HCT116 (cell line): Measurements from ENCODE around the gene AQP7. TPM values are rescaled to one million over a fixed set of nuclear protein-coding genes. Genes with fewer than 3 reads are reported as not detected.
"Not testable (repeated sequence)": the region's sequence is repeated elsewhere in the genome, so short reads cannot be mapped to it uniquely, and the experiment has no call there.

ENCODE experiments used
- ATAC-seq: fragments of 200-7000 bp; cut with Tn5 transposase; 2 replicates; pipeline ENCODE4 v1.9.1; 2020; ENCODE audit warnings: mild to moderate bottlenecking, moderate library complexity
- BruUV-seq: library from RNA; stranded (reverse); fragments of 400-500 nt; replicated peaks from 2 replicates; lab custom pipeline; 2021; lab: Mats Ljungman, UMichigan
- CTCF ChIA-PET: fragments of 300-600 bp; sonication (Branson Sonifier 250); formaldehyde crosslinking; loops from one replicate; lab custom pipeline; 2021; ENCODE audit warnings: antibody characterized with exemption; lab: Charles Lee
- POLR2A ChIA-PET: fragments of 300-600, 350-600 bp; sonication (Branson Sonifier 250); formaldehyde crosslinking; loops from one replicate; lab custom pipeline; 2021; ENCODE audit warnings: antibody characterized with exemption; lab: Charles Lee
- RAD21 ChIA-PET, 2 experiments: fragments of 300-600 bp; sonication (Branson Sonifier 250); formaldehyde crosslinking; loops; one replicate each; lab custom pipeline; 2023; ENCODE audit warnings: low total read pairs in 2 of 2; ENCODE audit not compliant: uncharacterized antibody in 2 of 2, unreplicated experiment in 2 of 2, low non-redundant PET in 1 of 2; lab: Charles Lee
- DNase-seq: peaks from one replicate; pipeline ENCODE4 v3.0.0-alpha.2; 2010; ENCODE audit warnings: low read depth, low spot score
- H2AFZ ChIP-seq: fragments of 200-600 bp; shearing (Covaris generic), sonication (generic); 2 replicates; pipeline ENCODE4 v1.6.1; 2017; ENCODE audit warnings: low read depth, mixed run types, mixed read lengths, antibody characterized with exemption, low read length; ENCODE audit not compliant: poor library complexity, severe bottlenecking
- H3K27ac ChIP-seq: 2 replicates; pipeline ENCODE4 v1.5.1; 2012; ENCODE audit warnings: low read depth, low read length
- H3K27me3 ChIP-seq: fragments of 200-600 bp; sonication (generic); 2 replicates; pipeline ENCODE4 v1.6.1; 2016; ENCODE audit warnings: mixed run types, low read length, mixed read lengths; ENCODE audit not compliant: insufficient read depth
- H3K36me3 ChIP-seq, 2 experiments: fragments of 200-500 bp in 1 of 2; fragments of 200-600 bp in 1 of 2; sonication (Bioruptor generic) in 1 of 2; sonication (generic) in 1 of 2; 2 replicates each; pipeline versions ENCODE4 v1.5.1 to v1.6.1; 2014 to 2016; ENCODE audit warnings: low read length in 2 of 2, inconsistent platforms in 1 of 2, mixed read lengths in 1 of 2, mixed run types in 1 of 2; ENCODE audit not compliant: insufficient read depth in 2 of 2, control insufficient read depth in 1 of 2
- H3K4me1 ChIP-seq, 2 experiments: fragments of 200-600 bp in 1 of 2; sonication (generic) in 1 of 2; 2 replicates each; pipeline versions ENCODE4 v1.5.1 to v1.6.1; 2012 to 2017; ENCODE audit warnings: low read length in 2 of 2, inconsistent platforms in 1 of 2, mild to moderate bottlenecking in 1 of 2, mixed read lengths in 1 of 2, mixed run types in 1 of 2, moderate library complexity in 1 of 2; ENCODE audit not compliant: insufficient read depth in 2 of 2, control insufficient read depth in 1 of 2
- H3K4me2 ChIP-seq: fragments of 200-600 bp; sonication (generic); 2 replicates; pipeline ENCODE4 v1.6.1; 2017; ENCODE audit warnings: mixed run types, low read length, mixed read lengths
- H3K4me3 ChIP-seq, 2 experiments: fragments of 200-600 bp in 1 of 2; sonication (generic) in 1 of 2; replicated peaks in 1 of 2; 2 replicates each; pipeline ENCODE4 v1.5.1; 2011 to 2016; ENCODE audit warnings: low read length in 2 of 2, control low read depth in 1 of 2, low read depth in 1 of 2, mild to moderate bottlenecking in 1 of 2, mixed read lengths in 1 of 2, mixed run types in 1 of 2
- H3K79me2 ChIP-seq: fragments of 200-600 bp; sonication (generic); 2 replicates; pipeline ENCODE4 v1.6.1; 2017; ENCODE audit warnings: mild to moderate bottlenecking, mixed run types, low read length, moderate library complexity, mixed read lengths; ENCODE audit not compliant: insufficient read depth
- H3K9ac ChIP-seq: fragments of 200-600 bp; sonication (generic); 2 replicates; pipeline ENCODE4 v1.6.1; 2016; ENCODE audit warnings: low read length, mixed read lengths
- H3K9me2 ChIP-seq: fragments of 200-600 bp; sonication (generic), shearing (Covaris generic); 2 replicates; pipeline ENCODE4 v1.6.1; 2017; ENCODE audit warnings: mixed run types, mild to moderate bottlenecking, moderate library complexity; ENCODE audit not compliant: insufficient read depth
- H3K9me3 ChIP-seq, 2 experiments: fragments of 200-500 bp in 1 of 2; fragments of 200-600 bp in 1 of 2; sonication (Bioruptor generic) in 1 of 2; sonication (generic) in 1 of 2; 2 replicates each; pipeline ENCODE4 v1.6.1; 2014 to 2017; ENCODE audit warnings: low read length in 2 of 2, mixed read lengths in 2 of 2, inconsistent platforms in 1 of 2, low read depth in 1 of 2, mild to moderate bottlenecking in 1 of 2, mixed run types in 1 of 2, moderate library complexity in 1 of 2; ENCODE audit not compliant: control insufficient read depth in 1 of 2, insufficient read depth in 1 of 2
- H4K20me1 ChIP-seq: fragments of 200-600 bp; sonication (generic), shearing (Covaris generic); 2 replicates; pipeline ENCODE4 v1.6.1; 2017; ENCODE audit warnings: mixed run types, mild to moderate bottlenecking, moderate library complexity; ENCODE audit not compliant: insufficient read depth
- intact Hi-C: fragments of 100-400 bp; cut with micrococcal nuclease; formaldehyde crosslinking; loops from 2 replicates; pipeline ENCODE4 v1.10.0; 2022
- total RNA-seq: library from RNA; stranded (reverse); gene quantifications from one replicate; pipeline ENCODE4 v1.2.1, GENCODE V29; 2021; ENCODE audit not compliant: unreplicated experiment

Gene AQP7
- total RNA-seq, 1 experiment from 2014 or later = 0.96 TPM

DNA sequence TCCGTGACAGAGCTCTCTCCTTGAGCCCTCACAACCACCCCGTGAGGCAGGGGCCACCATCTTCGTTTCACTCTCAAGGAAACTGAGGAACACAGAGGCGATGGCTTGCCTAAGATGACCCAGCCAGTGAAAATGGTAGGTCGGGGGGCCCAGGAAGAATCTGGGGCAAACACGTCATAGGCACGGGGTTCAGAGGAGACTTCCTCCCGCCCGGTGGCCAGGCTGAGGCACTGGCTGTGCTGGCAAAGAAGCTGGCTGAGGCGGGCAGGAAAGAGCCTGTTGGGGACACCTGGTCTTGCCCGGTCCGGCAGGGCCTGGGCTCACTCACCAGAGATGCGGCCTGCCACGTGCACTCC is 15.7 kb downstream of the AQP7 start:
- H3K79me2 ChIP-seq, H3K27ac ChIP-seq, DNase-seq, H4K20me1 ChIP-seq, H3K4me2 ChIP-seq, ATAC-seq, POLR2A ChIA-PET, BruUV-seq, H3K9me3 ChIP-seq, CTCF ChIA-PET, H3K9ac ChIP-seq, H3K9me2 ChIP-seq, H3K4me3 ChIP-seq, H2AFZ ChIP-seq, RAD21 ChIA-PET, intact Hi-C loops, H3K36me3 ChIP-seq, H3K27me3 ChIP-seq: not testable (repeated sequence)
- H3K4me1 ChIP-seq = peaks cover 14 to 16% of the 10 kb centered on the region in 2 experiments; a peak in 3 of 4 replicates

- BruUV-seq, RAD21 ChIA-PET, CTCF ChIA-PET, H3K9me3 ChIP-seq, H3K9ac ChIP-seq, DNase-seq, H4K20me1 ChIP-seq, H3K79me2 ChIP-seq, H3K4me3 ChIP-seq, H2AFZ ChIP-seq, POLR2A ChIA-PET, H3K27ac ChIP-seq, H3K4me2 ChIP-seq, intact Hi-C loops, ATAC-seq, H3K9me2 ChIP-seq, H3K27me3 ChIP-seq, H3K36me3 ChIP-seq: not testable (repeated sequence)
- peaks cover 13 to 15% of the 10 kb centered on the region in 2 experiments; a peak in 3 of 4 replicates for H3K4me1 ChIP-seq
Measured at GRCh38 chr9:33385979-33386640, 16.3 kb downstream of the AQP7 start.

DNA sequence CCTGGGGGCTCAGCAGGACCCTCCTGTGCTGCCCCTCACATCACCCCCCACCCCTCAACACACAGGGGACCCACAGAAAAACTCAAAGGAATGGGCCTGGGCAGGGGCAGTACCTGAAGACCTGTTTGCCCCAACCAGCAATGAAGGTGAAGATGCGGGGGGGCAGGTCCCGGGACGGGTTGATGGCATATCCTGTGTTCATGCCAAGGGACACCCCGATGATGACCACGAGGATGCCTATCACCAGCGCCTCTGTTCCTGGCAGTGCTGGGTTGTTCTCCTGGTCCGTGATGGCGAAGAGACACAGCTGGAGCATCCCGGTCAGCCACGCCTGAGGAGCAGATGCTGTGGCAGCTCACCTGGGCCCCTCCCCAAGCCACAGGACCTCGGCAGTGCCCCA is 16.8 kb downstream of the AQP7 start:
- CTCF ChIA-PET, H3K79me2 ChIP-seq, RAD21 ChIA-PET, POLR2A ChIA-PET, H3K4me3 ChIP-seq, H3K4me2 ChIP-seq, H3K9me3 ChIP-seq, H3K9me2 ChIP-seq, H3K27ac ChIP-seq, BruUV-seq, H4K20me1 ChIP-seq, ATAC-seq, H3K36me3 ChIP-seq, H3K27me3 ChIP-seq, H2AFZ ChIP-seq, intact Hi-C loops, DNase-seq, H3K9ac ChIP-seq: not testable (repeated sequence)
- H3K4me1 ChIP-seq = peaks cover 7 to 11% of the 10 kb centered on the region in 2 experiments; a peak in 3 of 4 replicates

GRCh38 chr9:33383396-33383795 is 19.0 kb downstream of the AQP7 start:
- H3K36me3 ChIP-seq, BruUV-seq, H3K4me3 ChIP-seq, ATAC-seq, H2AFZ ChIP-seq, CTCF ChIA-PET, RAD21 ChIA-PET, H3K27me3 ChIP-seq, H3K27ac ChIP-seq, H3K9me2 ChIP-seq, H3K9ac ChIP-seq, DNase-seq, intact Hi-C loops, H3K79me2 ChIP-seq, H3K9me3 ChIP-seq, H4K20me1 ChIP-seq, POLR2A ChIA-PET, H3K4me2 ChIP-seq: not testable (repeated sequence)
- H3K4me1 ChIP-seq = peaks cover 5 to 11% of the 10 kb centered on the region in 2 experiments; a peak in 3 of 4 replicates
